Activated CD4-positive, alpha-beta T cell treated with anti-CD3 and anti-CD28 coated beads, Interleukin-2, amount 50 U/mL, for 1 hour (primary cell): ENCODE results near the gene XAF1.
A peak's percentile ranks its signal among the peaks of the same experiment; 100 is the strongest.
"Not testable (repeated sequence)": the region's sequence is repeated elsewhere in the genome, so short reads cannot be mapped to it uniquely, and the experiment has no call there.

Experiments used
- DNase-seq: peaks from one replicate; pipeline ENCODE4 v3.0.0-alpha.2; 2020

The XAF1 gene, protein sequence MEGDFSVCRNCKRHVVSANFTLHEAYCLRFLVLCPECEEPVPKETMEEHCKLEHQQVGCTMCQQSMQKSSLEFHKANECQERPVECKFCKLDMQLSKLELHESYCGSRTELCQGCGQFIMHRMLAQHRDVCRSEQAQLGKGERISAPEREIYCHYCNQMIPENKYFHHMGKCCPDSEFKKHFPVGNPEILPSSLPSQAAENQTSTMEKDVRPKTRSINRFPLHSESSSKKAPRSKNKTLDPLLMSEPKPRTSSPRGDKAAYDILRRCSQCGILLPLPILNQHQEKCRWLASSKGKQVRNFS

DNA sequence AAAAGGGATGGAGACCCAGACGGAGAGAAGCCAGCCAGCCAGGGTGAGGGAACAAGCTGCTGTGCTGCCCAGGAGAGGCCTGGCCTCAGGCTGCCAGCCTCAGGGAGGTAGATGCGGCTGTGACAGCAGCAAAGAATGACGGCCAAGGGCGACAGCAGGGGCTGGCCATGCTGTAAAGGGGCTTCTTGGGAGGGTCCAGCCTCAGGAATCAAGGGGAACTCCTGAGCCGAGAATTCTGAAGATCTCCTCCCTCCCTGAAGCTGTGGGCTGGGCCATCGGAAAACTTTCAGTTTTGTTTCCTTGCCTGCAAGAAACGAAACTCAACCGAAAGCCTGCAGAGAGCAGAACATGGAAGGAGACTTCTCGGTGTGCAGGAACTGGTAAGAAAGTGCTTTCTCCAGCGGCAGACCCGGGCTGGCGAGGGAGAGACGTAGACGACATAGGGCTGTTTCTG is at the start of gene XAF1:
TSS of gene XAF1 (plus strand) at position 316 of the 454 bp plus-strand sequence. CDS start at position 349, 33 bp downstream.
- peak; percentile 32 for DNase-seq

DNA sequence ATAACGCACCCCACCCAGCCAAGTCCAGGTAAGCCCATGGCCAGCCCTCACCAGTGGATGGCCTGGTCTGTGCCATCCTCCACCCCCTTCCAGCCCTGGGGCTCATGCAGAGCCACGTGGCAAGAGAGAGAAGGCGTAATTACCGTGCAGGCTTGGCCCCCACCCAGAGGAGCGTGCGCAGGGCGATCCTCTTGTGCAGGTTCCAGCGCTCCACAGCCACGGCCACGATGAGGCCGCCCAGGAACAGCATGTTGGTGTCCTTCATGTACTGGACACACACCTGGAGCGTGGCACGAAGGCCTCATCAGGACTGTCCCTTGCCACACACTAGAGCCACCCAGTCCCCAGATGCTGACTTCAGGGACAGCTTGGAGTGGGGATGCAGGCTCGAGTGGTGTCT is 49.3 kb upstream of the XAF1 start:
- no peak for DNase-seq

DNA sequence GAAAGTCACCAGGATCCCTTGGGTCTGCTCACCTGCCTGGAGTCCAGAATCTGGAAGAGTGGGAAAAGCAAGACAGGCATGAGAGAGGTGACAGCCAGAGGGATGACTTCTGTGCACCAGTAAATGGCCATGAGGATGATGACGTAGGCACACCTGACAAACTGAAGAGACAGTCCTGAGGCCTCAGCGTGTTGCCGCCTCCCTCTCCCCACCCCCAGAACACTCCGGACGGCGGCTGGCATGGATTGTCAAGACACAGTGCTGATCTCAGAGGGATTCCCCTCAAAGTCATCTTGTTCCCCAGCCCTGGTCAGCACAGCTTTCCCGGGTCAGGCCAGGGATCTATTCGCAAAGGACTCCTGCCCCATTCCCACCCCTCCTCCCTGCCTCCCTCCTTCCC is 48.9 kb upstream of the XAF1 start:
- DNase-seq, result no peak

DNA sequence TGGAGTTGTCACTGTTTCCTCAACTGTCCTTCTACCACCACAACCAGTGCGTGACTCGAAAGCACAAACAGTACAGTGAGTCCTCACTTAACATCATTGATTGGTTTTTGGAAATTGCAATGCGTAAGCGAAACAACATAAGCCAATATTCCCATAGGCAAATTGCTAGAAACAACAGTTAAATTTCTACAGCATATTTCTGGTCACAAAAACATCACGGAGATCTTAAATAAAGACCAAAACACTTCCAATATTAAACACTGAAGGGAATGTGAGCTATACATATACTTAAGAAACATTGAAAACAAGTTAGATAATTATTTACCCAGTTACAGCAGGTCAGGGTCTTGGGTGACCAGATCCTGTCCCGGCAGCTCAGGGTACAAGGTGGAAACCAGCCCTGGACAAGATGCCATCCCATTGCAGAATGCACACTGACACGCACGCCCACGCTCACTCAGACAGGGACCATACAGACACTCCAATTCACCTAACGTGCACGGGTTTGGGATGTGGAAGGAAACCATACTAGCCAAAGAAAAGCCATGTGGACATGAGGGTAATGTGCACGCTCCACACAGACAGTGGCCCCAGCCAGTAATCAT is 47.4 kb upstream of the XAF1 start:
- no peak for DNase-seq

DNA sequence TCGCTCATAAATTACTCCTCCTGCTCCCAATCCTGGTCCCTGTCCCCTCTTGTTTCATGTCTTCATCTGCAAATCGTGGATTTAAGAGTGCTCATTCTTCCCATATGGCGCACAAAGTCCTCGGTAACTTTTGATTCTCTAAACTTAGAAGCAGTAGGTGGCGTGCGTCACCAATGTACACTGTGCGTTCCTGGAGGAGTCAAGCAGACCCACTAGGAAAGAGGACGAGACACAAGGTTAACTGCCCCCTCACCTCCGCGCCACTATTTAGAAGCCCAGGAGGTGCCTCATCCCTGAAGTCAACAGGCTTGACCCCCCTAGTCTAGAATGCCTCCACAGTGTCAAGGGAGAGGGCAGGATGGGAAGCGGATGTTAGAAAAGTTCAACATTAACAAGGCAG is 45.5 kb upstream of the XAF1 start:
- DNase-seq, result no peak

DNA sequence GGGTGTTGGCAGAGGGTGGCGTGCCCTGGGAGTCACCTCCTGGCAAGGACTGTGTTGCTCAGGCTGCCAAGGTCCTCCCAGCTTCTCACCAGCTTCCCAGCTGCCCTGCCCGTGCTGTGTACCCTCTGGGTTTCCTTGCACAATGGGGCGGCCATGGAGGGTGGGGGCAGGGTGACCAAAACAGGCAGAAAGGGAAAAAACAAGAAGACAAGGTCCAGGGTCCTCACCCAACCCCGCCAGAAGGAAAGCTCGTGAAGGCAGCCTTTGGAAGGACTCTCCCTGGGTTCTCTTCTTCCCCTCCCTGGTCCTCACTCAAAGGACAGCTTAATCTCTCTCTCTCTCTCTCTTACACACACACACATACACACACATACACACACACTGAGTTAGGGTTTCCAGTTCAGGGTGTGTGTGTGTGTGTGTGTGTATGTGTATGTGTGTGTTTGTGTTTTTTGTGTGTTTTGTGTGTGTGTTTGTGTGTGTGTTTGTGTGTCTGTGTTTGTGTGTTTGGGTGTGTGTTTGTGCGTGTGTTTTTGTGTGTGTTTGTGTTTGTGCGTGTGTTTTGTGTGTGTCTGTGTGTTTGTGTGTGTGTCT is 44.7 kb upstream of the XAF1 start:
- DNase-seq, result no peak

DNA sequence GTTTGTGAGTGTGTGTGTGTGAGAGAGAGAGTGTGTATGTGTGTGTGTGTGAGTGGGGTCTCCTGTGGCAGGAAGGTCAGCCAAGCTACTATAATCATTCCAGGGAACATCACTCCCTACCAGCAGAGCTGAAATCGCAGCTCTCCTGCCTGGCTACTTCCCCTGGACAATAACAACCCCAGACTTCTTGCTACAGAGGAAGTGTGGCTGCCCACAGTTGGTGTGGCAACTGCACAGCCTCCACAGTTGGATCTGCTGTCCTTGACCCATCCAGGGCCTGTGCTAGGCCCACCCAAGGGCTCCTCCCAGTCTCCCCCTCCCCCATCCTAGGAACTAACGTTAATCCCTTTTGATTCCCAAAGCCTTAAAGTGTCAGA is 44.2 kb upstream of the XAF1 start:
- DNase-seq, result no peak

DNA sequence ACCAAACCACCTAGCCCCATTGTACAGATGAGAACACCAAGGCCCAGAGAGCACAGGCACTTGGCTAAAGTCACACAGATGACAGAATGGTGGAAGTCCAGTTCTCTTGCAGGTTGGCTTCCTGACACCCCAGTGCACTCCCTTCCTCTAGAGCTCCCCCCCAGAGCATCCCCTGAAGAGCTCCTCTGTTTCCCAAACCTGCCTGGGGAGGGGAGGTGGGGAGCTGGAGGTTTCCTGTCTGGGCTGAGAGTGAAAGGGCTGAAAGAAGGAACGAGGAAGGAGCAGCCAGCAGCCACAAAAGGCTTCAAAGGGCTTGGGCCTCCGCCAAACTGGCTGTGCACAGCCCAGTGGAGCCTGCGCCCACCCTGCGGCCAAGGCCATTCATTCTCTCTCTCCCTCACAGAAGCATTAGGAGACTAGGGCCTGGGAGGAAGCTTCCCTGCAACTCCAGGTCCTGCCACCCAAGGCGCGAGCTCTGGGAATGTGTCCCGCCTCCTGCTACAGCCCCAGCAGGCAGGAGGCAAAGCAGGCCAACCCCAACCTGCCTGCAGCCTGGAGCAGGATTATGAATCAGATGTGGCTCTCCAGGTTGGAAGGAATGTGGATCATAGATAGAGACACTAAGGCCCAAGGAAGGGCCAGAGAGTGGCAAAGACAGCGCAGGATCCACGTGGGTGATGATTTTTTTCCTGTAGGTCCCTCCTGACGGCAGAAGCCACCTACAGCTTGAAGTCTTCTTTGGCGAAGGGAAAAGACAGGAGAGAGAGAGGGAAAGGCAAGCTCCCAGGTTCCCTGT is 43.6 kb upstream of the XAF1 start:
- no peak for DNase-seq

DNA sequence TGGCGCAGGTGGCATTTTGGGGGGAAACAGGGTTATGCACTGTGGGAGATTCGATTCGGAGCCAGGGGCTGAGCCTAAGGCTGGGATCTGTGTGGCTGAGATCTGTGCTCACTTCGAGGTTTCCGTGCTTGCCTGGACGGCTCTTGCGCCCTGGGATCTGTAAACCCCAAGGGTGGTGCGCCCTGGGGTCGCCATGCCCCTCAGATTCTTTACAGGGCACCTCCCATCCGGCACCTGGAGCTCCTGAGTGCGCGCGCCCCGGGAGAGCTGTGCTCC is 43.1 kb upstream of the XAF1 start:
- DNase-seq, result no peak

DNA sequence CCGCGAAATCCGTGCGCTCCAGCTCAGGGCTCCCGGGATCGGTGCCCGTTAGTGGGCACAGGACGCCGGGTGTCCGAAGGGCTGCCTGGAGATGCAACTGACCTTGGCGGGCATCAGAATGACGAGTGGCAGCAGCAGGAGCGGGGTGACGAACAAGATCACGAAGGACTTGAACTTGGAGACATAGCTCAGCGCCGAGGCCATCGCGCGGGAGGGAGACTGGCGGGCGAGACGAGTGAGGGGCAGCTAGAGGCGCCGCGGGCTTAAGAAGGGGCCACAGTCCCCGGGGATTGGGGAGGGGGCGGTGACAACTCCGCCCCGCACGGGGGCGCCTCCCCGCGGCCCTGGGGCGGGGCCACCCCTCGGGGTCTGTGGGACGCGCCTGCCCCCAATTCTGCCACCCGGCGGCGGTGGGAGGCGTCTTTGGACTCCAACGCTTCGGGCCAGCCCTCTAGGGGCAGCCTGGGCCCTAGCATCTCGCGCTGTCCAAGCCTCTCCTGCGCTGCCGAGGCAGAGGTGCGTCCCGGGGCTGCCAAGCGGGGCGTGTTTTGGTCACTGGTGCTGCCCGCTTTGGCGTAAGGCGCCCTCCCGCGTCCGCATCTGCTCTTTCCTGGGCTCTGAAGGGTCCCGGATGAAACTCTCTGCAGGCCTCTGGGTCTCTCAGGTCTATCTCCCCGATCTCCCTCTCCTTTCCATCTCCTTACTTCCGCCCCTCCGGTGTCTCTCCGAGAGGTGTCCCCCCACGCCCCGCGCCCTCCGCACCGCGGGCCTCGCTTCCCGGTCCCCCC is 42.5 kb upstream of the XAF1 start, which contains the start of gene SLC13A5:
TSS of gene SLC13A5 (minus strand) at position 240 of the 788 bp plus-strand sequence. CDS start at position 204, 36 bp downstream.
- DNase-seq, result no peak

DNA sequence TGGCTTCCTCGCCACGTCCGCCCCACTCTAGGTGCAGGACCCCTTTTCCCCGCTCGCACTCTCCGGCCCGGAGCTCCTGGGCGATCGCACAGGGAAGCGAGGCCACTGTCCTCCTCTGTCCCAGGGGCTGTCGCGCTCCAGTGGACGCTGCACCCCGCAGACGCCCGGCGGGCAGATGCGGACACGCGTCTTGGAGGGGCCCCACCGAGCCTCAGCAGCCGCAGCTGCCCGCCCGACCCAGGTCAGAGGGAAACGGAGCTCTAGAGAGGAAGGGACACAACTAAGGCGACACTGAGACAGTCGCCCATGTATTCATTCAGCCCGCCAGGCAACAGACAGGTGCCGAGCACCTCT is 42.0 kb upstream of the XAF1 start:
- no peak for DNase-seq

DNA sequence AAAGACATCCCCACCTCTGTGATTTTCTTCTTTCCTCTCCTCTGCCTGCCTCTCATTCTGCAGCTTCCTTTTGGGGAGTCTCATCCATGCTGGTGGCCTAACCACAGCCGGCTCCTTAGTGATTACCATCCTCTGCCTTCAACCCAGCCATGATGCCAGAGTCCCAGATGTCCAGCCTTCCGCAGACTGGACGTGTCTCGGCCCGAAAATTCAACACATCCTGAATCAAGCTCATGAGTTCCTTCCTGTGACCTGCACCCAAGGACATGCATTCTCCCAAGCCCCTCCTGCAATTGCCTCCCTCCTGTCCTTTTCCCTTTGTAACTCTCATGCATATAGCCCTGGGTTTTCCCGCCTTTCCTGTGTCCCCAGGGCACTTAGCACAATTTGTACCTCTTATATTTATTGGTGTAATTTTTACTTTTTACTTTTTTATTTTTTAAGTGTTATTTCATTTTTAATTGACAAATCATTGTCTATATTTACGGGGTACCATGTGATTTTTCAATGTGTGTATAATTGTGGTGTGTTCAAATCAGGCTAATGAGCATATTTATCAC is 41.5 kb upstream of the XAF1 start:
- no peak for DNase-seq

DNA sequence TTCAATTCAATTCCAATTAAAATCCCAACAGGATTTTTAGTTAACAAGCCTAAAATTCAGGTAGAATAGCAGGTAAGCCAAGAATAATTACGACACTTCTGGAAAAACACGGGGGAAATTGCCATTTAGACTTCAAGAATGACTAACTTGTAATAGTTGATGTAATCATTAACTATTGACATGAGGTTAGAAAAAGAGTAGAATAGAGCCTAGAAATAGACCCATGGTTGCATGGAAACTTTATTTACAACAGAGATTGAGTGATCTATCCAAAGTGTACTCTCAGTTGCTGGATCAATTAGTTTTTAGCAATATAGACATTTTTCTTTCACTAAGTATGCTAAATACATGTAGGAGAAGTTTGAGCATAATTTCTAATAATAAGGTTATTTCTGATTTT is 39.1 kb upstream of the XAF1 start:
- no peak for DNase-seq

DNA sequence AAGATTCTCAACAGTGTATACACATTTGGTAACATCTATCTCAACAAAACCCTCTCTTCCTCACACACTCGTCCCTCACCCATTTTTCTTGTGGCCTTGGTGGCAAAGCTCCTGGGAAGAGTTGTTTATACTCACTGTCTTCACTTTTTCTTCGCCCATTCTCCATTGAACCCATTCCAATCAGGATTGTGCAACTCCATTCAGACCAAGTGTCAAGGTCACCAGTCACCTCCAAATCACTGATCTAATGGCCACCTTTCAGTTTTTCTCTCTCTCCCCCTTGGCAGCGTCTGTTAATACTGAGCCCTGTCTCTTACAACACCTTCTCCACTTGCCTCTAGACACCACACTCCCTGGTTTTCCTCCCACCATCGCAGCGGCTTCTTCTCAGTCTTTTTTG is 34.1 kb upstream of the XAF1 start:
- no peak for DNase-seq

DNA sequence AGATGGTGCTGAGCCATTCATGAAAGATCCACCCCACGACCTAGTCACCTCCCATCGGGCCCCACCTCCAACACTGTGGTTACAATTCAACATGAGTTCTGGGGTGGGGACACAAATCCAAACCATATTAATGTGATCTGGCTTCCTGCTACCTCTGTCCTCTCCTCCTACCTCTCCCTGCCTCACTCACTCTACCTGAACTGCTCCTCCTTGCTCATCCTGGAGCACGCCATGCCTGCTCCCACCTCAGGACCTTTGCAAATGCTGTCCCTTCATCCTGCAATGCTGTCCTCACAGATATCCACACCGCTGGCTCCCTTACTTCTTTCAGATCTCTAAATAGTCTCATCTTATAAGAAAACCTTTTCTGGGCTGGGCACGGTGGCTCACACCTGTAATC is 31.8 kb upstream of the XAF1 start:
- no peak for DNase-seq

DNA sequence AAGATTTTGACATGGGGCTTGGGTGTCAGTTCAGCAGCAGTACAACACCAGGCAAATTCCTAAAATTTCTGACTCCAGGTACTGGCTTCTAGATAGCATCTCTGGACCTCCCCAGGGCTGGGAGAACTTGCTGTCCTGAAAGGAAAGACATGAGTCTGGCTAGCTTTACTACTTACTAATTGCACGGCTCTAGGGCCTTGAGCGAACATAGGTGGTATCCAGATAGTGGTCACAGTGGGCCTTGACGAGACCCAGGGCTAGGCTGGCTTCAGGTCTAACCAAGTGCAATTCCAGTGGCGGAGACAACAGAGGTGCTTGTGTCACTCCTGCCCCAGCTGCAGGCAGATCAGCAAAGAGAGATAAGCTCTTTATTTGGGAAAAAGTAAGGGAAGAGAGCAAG is 26.3 kb upstream of the XAF1 start:
- DNase-seq, result no peak

DNA sequence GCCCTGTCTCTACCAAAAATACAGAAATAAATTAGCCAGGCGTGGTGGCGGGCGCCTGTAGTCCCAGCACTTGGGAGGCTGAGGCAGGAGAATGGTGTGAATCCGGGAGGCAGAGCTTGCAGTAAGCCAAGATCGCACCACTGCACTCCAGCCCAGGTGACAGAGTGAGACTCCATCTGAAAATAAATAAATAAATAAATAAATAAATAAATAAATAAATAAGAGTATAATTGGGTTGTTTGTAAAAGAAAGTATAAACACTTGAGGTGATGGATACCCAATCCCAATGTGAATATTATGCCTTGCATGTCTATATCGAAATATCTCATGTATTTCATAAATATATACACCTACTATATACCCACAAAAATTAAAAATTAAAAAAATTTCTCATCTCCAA is 9.2 kb upstream of the XAF1 start:
- DNase-seq, result not testable (repeated sequence)

DNA sequence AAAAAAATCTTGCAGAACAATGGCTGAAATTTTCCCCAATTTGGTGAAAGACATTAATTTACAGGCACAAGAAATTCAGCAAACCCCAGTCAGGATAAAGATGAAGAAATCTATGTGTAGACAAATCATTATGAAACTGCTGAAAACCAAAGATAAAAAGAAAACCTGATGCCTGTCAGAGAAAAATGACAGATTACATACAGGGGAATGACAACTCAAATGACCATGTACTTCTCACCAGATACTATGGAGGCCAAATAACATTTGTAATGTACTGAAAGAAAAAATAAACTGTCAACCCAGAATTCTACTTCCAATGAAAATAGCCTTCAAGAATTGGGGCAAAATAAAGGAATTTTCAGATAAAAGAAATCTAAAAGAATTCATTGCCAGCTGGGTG is 7.2 kb upstream of the XAF1 start:
- DNase-seq, result no peak

DNA sequence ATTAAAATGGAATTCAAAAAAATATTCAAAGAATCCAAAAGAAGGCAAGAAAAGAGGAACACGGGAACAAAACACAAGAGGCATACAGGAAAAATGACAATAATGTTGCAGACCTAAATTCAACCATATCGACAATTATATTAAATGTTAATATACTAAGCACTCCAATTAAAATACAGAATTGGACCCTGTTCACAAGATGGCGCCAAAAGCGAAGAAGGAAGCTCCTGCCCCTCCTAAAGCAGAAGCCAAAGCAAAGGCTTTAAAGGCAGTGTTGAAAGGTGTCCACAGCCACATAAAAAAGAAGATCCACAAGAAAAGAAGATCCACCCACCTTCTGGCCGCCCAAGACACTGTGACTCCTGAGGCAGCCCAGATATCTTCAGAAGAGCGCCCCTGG is 6.3 kb upstream of the XAF1 start:
- DNase-seq, result no peak

DNA sequence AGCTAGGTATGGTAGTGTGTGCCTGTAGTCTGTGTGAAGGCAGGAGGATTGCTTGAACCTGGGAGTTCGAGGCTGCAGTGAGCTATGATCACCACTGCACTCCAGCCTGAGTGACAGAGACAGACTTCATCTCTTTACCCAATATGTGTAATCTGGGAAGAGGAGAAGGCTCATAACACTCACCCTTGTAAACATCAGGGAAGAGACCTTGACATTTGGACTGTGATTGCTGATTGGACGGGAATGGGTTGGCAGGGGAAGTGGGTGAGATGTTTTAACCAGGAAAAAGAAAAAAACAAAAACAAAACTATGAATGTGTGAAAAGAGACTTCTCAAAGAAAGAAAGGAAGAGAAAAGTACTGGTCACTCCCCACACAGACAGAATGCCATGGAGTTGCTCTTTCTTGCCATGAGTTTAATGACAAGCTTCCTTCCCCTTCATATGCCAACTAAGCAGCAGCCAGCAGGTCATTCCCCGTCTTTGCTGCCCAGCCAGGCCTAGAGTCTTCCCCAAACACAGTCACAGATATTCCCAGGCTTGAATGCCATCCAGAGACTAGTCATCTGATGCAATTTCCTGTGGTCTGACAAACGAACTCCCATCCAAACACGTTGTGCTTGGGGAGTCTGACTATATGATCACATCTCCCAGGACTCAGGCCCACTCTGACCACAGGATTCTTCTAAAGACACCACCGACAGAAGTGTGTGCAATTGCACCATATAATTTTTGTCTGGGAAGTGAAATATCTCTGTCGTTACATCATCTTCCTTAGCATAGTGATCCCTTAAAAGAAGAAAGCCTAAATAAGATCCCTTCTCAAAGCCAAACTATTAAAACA is 3.6 kb upstream of the XAF1 start:
- no peak for DNase-seq

DNA sequence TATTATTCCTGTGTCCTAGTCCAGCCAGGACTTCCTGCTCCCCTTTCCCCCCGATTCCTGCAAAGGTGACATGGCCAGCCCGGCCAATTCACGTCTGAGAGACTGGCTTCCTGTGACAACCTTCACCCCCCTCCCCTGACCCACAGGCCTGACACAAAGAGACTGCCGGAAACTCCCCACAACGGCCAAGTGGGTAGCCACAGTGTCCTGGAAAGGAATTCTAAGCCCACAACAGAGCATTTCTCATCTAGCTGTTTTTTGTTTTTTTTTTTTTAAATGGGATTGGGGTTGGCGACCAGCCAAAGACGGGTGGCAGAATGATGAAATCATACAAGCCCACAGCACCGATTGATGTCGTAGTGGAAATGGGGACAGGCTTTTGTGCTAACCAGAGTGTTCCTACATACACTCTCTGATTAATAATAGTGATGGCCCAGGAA is 2.8 kb upstream of the XAF1 start:
- DNase-seq, result no peak

DNA sequence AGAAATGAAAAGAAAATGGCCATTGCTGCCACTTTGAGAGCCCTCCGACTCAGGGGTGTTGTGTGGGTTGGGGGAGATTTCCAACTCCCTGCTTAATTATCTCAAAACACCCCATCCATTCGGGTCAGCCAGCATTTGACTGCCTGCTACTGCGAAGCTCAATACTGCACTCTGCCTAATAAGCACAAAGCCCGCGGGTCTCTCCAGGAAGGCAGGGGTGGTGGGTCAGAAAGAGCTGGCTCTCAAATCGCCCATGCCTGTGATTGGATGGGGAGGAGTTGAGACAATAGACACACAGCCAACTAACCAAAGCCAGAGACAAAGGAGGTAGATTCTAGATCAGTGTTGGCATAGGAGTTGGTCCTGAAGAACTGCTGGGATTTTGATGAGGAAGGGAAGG is 2.3 kb upstream of the XAF1 start:
- DNase-seq, result no peak
